GM23338 (cell line): ENCODE measurements around the gene ADGRL3. TPM values are rescaled to one million over a fixed set of nuclear protein-coding genes. Genes with fewer than 3 reads are reported as not detected.

ENCODE experiments used
- ATAC-seq: fragments of 200-7000 bp; cut with Tn5 transposase; 3 replicates; pipeline ENCODE4 v1.9.1; 2020
- DNase-seq: peaks from one replicate; pipeline ENCODE4 v3.0.0-alpha.2; 2015; ENCODE audit warnings: low spot score
- H2AFZ ChIP-seq: fragments of 200-600 bp; sonication (generic); 2 replicates; pipeline ENCODE4 v1.8.0; 2016; ENCODE audit warnings: antibody characterized with exemption, mild to moderate bottlenecking, moderate library complexity
- H3F3A ChIP-seq: fragments of 200-600 bp; sonication (generic); replicated peaks from 2 replicates; pipeline ENCODE4 v1.8.0; 2017; ENCODE audit warnings: antibody characterized with exemption, mixed run types, low read depth
- H3K27ac ChIP-seq: fragments of 200-600 bp; sonication (generic); 2 replicates; pipeline ENCODE4 v1.6.1; 2016; ENCODE audit warnings: low read depth
- H3K27me3 ChIP-seq: fragments of 200-600 bp; sonication (generic); 2 replicates; pipeline ENCODE4 v1.8.0; 2016; ENCODE audit warnings: mild to moderate bottlenecking, mixed run types, moderate library complexity; ENCODE audit not compliant: insufficient read depth
- H3K36me3 ChIP-seq: fragments of 200-600 bp; sonication (generic); 2 replicates; pipeline ENCODE4 v1.8.0; 2016; ENCODE audit warnings: mild to moderate bottlenecking; ENCODE audit not compliant: insufficient read depth
- H3K4me1 ChIP-seq: fragments of 200-600 bp; sonication (generic); 2 replicates; pipeline ENCODE4 v1.8.0; 2016; ENCODE audit warnings: mild to moderate bottlenecking, moderate library complexity; ENCODE audit not compliant: insufficient read depth
- H3K4me2 ChIP-seq: fragments of 200-600 bp; sonication (generic); 2 replicates; pipeline ENCODE4 v1.7.1; 2017; ENCODE audit warnings: mixed run types
- H3K4me3 ChIP-seq: fragments of 200-600 bp; sonication (generic); 2 replicates; pipeline ENCODE4 v1.6.1; 2016; ENCODE audit warnings: mixed run types
- H3K79me2 ChIP-seq: fragments of 200-600 bp; sonication (generic); replicated peaks from 2 replicates; pipeline ENCODE4 v1.8.0; 2017; ENCODE audit warnings: mild to moderate bottlenecking; ENCODE audit not compliant: insufficient read depth
- H3K9me2 ChIP-seq: fragments of 200-600 bp; sonication (generic); 2 replicates; pipeline ENCODE4 v1.8.0; 2017; ENCODE audit not compliant: insufficient read depth
- H4K20me1 ChIP-seq: fragments of 200-600 bp; sonication (generic); replicated peaks from 2 replicates; pipeline ENCODE4 v1.8.0; 2017; ENCODE audit warnings: mild to moderate bottlenecking; ENCODE audit not compliant: insufficient read depth
- H3K27ac Mint-ChIP-seq: 2 replicates; pipeline ENCODE4 v1.8.0; 2020; ENCODE audit warnings: inconsistent platforms, mild to moderate bottlenecking, moderate library complexity, mixed read lengths
- H3K27me3 Mint-ChIP-seq: 3 replicates; pipeline ENCODE4 v1.8.0; 2022; ENCODE audit warnings: low read depth, mild to moderate bottlenecking, moderate library complexity, mixed read lengths, inconsistent platforms; ENCODE audit not compliant: insufficient read depth, poor library complexity
- H3K36me3 Mint-ChIP-seq: 3 replicates; pipeline ENCODE4 v1.8.0; 2021; ENCODE audit warnings: low read depth, mild to moderate bottlenecking, inconsistent platforms, moderate library complexity, mixed read lengths
- H3K4me1 Mint-ChIP-seq: 3 replicates; pipeline ENCODE4 v1.8.0; 2020; ENCODE audit warnings: mild to moderate bottlenecking, inconsistent platforms, mixed read lengths
- H3K4me3 Mint-ChIP-seq: 3 replicates; pipeline ENCODE4 v1.8.0; 2021; ENCODE audit warnings: moderate library complexity, mild to moderate bottlenecking, inconsistent platforms, mixed read lengths
- H3K9me3 Mint-ChIP-seq: 3 replicates; pipeline ENCODE4 v1.8.0; 2020; ENCODE audit warnings: moderate library complexity, mild to moderate bottlenecking, inconsistent platforms, mixed read lengths
- CREB1 ChIP-seq: fragments of 250-450 bp; sonication (Bioruptor Pico); IDR thresholded peaks from 2 replicates; pipeline ENCODE4 v1.5.0; 2020; ENCODE audit warnings: low read depth, mild to moderate bottlenecking, moderate library complexity
- ETS1 ChIP-seq: IDR thresholded peaks from 2 replicates; pipeline ENCODE4 v1.6.1; 2016; ENCODE audit warnings: antibody characterized with exemption
- EZH2 ChIP-seq: fragments of 200-600 bp; sonication (generic); IDR thresholded peaks from one replicate; pipeline ENCODE4 v1.8.0; 2017; ENCODE audit warnings: antibody characterized with exemption, mild to moderate bottlenecking, low read depth; ENCODE audit not compliant: unreplicated experiment
- EZH2phosphoT487 ChIP-seq: fragments of 200-600 bp; sonication (generic); IDR thresholded peaks from one replicate; pipeline ENCODE4 v1.8.1; 2018; ENCODE audit warnings: antibody characterized with exemption; ENCODE audit not compliant: unreplicated experiment
- JUNB ChIP-seq: IDR thresholded peaks from one replicate; pipeline ENCODE4 v1.6.1; 2016; ENCODE audit warnings: antibody characterized with exemption; ENCODE audit not compliant: unreplicated experiment
- NANOG ChIP-seq: IDR thresholded peaks from 2 replicates; pipeline ENCODE4 v1.6.1; 2016; ENCODE audit warnings: antibody characterized with exemption, borderline replicate concordance
- POLR2AphosphoS5 ChIP-seq: IDR thresholded peaks from 2 replicates; pipeline ENCODE4 v1.6.1; 2016; ENCODE audit warnings: antibody characterized with exemption, low read depth
- REST ChIP-seq: IDR thresholded peaks from one replicate; pipeline ENCODE4 v1.6.1; 2018; ENCODE audit warnings: antibody characterized with exemption; ENCODE audit not compliant: unreplicated experiment
- STAT1 ChIP-seq: IDR thresholded peaks from one replicate; pipeline ENCODE4 v1.6.1; 2016; ENCODE audit warnings: antibody characterized with exemption; ENCODE audit not compliant: unreplicated experiment
- ZNF114 ChIP-seq: fragments of 250-450 bp; sonication (Bioruptor Pico); IDR thresholded peaks from 2 replicates; pipeline ENCODE4 v1.5.0; 2020; ENCODE audit warnings: mild to moderate bottlenecking, moderate library complexity
- ZNF331 ChIP-seq: fragments of 250-450 bp; sonication (Bioruptor Pico); IDR thresholded peaks from 2 replicates; pipeline ENCODE4 v1.5.0; 2020; ENCODE audit warnings: low read depth, mild to moderate bottlenecking, moderate library complexity
- ZNF462 ChIP-seq: fragments of 250-450 bp; sonication (Bioruptor Pico); IDR thresholded peaks from 2 replicates; pipeline ENCODE4 v1.5.0; 2020; ENCODE audit warnings: mild to moderate bottlenecking, moderate library complexity
- polyA plus RNA-seq: library from polyadenylated mRNA; unstranded; fragments of >200 nt; fragmentation: Nextera tagmentation; extraction: Ambion mirVana; gene quantifications from 2 replicates; pipeline ENCODE4 v1.2.1, GENCODE V29; 2016
- total RNA-seq: library from RNA; depleted of rRNA; stranded (reverse); fragments of >200 nt; shearing (Covaris generic); gene quantifications from 2 replicates; pipeline ENCODE4 v1.2.3, GENCODE V29; 2014
- TF ChIP-seq, protein P1 (sequence below), 2 experiments: fragments of 200-600 bp in 1 of 2; sonication (generic) in 1 of 2; conservative IDR thresholded peaks; 2 replicates each; pipeline versions ENCODE4 v1.5.1 to v1.6.1; 2016 to 2017; ENCODE audit warnings: antibody characterized with exemption in 2 of 2, low read depth in 2 of 2, mild to moderate bottlenecking in 2 of 2, moderate library complexity in 1 of 2

Gene ADGRL3
- total and polyA plus RNA-seq, 2 experiments from 2014 or later: 9.7 to 16.5 TPM

GRCh38 chr4:62004881-62005280 is 804.8 kb downstream of the ADGRL3 start:
- no peak for ATAC-seq
- DNase-seq: no peak
- no peaks in the 10 kb centered on the region for H4K20me1 ChIP-seq
- H3K79me2 ChIP-seq: no peaks in the 10 kb centered on the region
- Mint-ChIP-seq H3K27ac (no peak overlapping the region), H3K4me1 (peaks cover 20% of the 10 kb centered on the region), H3K36me3 (no peaks in the 10 kb centered on the region), H3K9me3 (no peaks in the 10 kb centered on the region), H3K27me3 (peaks cover 2% of the 10 kb centered on the region), H3K4me3 (no peak overlapping the region)
- TF ChIP-seq ZNF114 (CRISPR knock-in tag) (no peak), EZH2 (no peak), CREB1 (CRISPR knock-in tag) (no peak), JUNB (no peak), REST (no peak), STAT1 (no peak), NANOG (no peak), POLR2AphosphoS5 (no peak), ETS1 (no peak), EZH2phosphoT487 (no peak), ZNF462 (CRISPR knock-in tag) (no peak), ZNF331 (CRISPR knock-in tag) (no peak)
- TF ChIP-seq, protein P1, sequence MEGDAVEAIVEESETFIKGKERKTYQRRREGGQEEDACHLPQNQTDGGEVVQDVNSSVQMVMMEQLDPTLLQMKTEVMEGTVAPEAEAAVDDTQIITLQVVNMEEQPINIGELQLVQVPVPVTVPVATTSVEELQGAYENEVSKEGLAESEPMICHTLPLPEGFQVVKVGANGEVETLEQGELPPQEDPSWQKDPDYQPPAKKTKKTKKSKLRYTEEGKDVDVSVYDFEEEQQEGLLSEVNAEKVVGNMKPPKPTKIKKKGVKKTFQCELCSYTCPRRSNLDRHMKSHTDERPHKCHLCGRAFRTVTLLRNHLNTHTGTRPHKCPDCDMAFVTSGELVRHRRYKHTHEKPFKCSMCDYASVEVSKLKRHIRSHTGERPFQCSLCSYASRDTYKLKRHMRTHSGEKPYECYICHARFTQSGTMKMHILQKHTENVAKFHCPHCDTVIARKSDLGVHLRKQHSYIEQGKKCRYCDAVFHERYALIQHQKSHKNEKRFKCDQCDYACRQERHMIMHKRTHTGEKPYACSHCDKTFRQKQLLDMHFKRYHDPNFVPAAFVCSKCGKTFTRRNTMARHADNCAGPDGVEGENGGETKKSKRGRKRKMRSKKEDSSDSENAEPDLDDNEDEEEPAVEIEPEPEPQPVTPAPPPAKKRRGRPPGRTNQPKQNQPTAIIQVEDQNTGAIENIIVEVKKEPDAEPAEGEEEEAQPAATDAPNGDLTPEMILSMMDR (conservative IDR thresholded peaks at IDR 0.05; ENCODE audit: low read depth in 2 of 2): no peak
- H3K4me3 ChIP-seq: no peak overlapping the region
- H3K27me3 ChIP-seq: no peaks in the 10 kb centered on the region
- no peak overlapping the region for H3K27ac ChIP-seq
- H3F3A ChIP-seq: no peaks in the 10 kb centered on the region
- peaks cover 19% of the 10 kb centered on the region for H3K4me1 ChIP-seq
- H3K4me2 ChIP-seq: no peak overlapping the region
- peaks cover 3% of the 10 kb centered on the region; the same call in 1 of the 2 replicates for H3K9me2 ChIP-seq
- no peak overlapping the region for H2AFZ ChIP-seq
- H3K36me3 ChIP-seq: no peaks in the 10 kb centered on the region
